Stimulated activated CD8-positive, alpha-beta memory T cell treated with anti-CD3 and anti-CD28 coated beads, Interleukin-12 subunit alpha, Interleukin-12 subunit beta, amount 100 ng/mL, for 24 hours (primary cell): ENCODE data around the gene LPO.

ENCODE experiments used
- DNase-seq: peaks from one replicate; pipeline ENCODE4 v3.0.0-alpha.2; 2020; ENCODE audit errors: extremely low read depth

The LPO gene

DNA sequence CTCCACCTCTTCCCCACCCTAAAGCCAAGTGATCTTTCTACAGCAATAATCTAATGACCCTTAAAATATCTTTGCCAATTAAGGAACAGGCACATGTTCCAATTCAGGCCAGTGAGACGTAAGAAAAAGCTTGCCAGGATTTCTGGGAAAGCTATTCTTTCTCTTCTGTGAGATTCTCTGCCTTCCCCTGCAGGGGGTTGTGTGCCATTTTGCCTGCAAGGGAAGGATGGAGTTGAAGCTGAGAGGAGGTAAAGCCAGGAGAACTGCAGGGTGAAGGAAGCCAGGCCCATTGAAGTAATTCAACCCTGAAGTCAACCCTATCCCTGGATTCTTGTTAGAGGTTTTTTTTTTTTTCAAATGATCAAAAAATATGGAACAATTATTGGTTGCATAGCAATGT, 9.0 kb upstream of the LPO start:
- no peak for DNase-seq

DNA sequence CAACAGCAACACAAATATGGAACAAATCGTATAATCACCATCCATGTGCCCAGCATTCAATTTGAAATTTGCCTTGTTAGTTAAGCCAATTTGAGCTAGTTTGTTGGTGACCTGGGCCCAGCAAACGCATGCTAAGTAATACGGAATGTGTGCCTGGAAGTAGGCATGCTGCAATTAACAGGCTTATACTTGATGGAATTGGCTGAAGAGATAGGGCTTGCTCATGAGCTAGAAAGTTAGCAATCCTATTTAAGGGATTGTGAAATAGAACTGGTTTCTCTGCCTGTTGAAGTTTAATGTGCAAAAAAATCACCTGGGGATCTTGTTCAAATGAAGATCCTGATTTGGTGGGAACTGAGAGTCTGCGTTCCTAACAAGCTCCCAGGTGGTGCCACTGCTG, 8.5 kb upstream of the LPO start:
- DNase-seq, result no peak

DNA sequence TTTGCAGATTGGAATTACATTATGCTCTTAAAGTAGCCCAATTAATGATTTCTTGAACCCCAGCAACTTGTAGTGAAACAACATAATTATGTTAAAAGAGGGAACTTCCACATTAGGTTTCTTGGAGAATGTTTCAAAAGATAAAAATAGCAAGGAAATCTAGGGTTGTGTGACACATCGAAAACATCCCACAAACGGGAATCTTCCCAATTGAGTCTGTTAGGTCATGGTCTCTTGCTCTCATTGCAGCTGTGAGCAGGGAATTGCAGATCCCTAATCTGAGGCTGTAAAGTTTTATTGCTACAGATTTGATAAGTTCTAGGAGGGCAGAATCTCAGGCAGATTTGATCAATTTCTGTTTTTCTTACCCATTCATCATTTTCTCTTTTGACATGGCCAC, 6.7 kb upstream of the LPO start:
- no peak for DNase-seq

DNA sequence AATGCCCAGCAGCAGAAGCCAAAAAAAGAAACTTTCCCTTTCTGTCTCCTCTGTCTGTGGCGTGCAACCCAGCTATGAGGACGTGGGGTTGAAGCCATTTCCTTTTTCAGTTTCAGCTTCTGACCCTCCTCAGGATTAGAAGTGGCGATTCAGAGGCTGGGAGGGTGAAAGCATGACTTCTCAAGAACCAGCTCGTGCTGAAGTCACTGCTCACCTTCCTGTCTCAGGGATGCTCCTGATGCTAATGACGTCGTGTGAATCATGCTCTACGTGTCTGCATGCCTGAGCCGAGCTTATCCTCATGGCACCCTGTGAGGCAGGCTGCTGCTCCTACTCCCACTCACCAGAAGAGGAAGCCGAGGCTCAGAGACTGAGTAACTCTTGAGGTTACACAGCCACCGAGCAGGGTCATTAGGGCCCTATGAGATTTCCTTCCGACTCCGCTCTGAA, 5.7 kb upstream of the LPO start:
- no peak for DNase-seq

DNA sequence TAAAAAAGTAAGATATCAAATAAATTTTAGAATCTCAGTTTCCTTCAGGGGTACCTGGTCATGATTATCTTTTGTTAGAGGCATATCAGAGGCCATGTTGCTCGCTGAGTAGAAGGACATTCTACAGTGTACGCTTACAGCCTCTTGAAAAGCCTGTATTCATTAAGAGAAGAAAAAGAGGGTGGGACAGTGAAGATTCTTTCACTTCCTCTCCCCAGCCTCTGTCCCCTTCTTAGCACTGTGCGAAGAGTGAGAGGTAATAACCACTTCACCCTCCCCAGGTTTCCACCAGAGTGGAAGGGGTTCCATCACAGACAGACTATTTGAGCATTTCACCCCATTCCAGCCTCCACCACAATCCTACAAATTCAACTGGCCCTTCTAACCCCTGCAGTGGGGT, 4.8 kb upstream of the LPO start:
- no peak for DNase-seq

DNA sequence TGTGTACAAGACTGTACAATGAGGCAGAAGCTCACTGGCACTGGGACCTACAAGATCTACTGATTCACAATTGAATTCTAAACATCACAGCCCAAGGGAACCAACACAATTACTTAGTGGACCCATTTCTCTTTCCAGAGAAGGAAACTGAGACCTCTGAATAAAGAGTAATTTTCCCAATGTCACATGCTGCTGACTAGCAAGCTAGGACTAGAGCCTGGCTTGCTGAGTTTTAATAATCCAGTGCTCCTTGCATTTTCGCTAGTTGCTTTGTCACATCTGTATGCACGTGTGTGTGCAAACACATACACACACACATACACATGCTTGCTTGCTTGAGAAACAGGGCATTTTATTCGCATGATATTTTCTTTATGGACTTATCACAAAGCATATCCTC, 3.9 kb upstream of the LPO start:
- no peak for DNase-seq

DNA sequence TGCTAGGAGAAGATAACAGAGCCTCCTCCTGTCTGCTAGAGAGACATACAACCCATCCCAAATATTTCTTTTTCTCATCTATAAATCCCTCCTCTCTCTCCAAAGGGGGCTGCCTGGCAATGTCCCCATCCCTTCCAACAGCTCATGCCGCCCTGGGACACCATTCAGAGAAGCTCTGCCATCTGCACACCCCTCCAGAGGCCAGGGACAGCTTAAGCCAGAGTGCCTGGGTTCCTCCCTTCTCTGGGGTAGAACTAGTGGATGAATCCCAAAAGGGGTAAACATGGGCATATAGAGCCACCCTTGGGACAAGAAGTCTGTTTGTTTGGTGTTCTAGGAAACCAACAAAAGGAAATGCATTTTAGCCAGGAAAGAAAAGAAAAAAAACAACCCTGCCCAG, 2.6 kb upstream of the LPO start:
- no peak for DNase-seq

DNA sequence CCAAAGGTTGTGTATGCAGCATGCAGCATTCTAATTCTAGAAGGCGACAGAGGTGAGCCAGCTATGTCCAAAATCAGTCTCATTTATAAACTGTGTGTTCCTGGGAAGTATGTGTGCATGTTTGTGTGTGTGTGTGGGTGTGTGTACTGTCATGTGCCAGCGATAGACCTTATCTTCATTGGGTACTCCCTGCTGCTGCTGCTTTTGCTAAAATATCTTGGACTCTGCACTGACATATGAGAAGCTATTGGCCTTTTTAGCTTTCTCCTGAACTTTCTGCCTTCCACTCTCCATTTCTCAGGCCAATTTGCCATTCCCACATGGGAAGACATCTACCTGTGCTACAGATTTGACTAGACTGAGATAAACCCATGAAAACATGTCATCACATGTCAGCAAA, 2.0 kb upstream of the LPO start:
- DNase-seq, result no peak

DNA sequence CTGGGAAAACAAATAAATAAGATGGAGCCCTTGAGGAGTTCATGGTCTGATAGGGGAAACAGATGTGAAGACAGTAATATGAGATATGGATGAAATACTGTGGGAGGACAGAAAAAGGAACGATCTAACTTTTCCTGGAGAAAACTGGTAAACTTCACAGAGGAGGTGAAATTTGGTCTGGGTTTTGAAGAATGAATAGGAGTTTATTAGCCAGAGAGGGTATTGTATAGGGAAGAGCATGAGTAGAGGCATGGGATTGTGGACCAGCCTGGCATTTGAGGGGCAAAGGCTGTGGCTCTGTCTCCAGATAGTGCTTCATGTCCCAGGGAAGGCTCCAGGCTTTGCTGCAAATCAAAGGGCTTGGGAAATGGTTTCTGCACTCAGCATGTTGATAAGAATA, 1.6 kb downstream of the LPO start:
- no peak for DNase-seq

DNA sequence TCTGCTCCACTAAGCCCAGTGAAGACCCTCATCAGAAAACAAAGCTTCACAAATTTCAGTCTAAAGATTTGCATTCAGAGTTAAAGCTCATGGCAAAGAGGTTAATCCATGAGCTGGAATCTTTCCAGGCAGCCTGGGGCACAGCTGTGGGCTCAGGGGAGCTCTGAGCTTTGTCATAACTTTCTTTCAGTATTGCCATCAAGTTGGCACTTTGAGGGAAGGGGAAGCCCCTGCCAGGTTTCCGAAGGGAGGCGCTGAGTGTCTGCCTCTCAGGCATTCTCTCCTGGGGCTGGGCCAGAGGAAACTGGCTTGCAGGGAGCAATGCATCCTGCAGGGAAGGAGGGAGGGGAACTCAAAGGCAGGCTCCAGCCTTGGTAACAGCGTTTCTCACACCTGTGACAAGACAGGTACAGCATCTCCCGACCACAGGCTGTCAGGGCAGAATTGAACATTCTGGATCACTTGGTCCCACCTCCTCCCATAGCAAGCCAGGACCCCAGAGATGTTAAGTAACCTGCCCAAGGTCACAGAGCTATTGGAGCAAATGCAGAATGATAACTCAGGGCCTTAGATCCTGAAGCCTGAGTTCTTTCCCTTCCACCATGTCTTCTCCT, 3.9 kb downstream of the LPO start:
- no peak for DNase-seq

DNA sequence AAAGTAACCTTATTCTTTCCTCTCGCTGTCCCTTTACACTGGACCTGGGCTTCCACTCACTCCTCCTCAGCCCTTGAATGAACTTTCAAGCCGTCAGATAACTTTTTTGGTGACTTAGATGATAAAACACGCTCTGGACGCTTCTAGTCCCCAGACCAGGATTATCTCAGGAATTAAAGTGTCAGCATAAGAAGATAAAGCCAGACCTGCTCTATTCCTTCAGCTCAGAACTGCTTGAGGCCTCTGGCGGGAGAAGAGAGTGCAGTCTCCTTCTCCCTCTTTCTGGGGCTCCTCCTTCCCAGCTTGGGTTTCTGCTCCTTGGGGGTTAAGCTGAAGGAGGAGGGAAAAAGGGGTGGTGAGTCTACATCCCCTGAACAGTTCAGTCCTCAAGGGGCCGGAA, 6.6 kb downstream of the LPO start:
- no peak for DNase-seq

DNA sequence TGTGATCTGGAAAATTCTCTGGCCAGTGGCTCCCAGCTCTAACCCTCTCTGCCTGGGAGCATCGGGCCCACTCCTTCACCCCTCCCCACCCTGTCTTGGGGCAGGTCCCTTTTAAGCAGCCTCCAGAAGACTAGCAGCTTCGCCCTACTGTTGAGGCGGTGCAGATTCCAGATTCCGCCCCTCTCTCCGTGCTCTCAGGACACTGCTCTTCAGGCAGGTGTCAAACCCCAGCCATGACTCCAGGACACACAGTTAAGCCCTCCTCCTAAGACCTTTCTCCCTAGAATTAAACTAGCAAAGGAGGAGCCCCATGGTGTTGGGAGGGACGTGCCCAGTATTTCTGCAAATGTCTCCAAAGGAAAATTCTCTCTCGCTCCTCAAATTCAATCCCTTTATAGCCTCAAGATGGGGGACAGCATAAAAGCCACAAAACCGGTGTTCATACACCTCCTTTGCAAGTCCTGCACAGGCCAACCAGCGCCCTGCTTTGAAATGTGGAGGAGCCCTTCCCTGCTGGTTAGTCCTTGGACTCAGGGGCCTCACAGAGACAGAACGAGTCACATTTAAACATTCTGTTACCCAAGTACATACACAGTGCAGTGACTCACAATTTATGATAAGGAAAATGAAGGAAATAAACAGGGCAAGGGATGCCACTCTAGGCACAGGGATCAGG, 7.2 kb downstream of the LPO start:
- no peak for DNase-seq

DNA sequence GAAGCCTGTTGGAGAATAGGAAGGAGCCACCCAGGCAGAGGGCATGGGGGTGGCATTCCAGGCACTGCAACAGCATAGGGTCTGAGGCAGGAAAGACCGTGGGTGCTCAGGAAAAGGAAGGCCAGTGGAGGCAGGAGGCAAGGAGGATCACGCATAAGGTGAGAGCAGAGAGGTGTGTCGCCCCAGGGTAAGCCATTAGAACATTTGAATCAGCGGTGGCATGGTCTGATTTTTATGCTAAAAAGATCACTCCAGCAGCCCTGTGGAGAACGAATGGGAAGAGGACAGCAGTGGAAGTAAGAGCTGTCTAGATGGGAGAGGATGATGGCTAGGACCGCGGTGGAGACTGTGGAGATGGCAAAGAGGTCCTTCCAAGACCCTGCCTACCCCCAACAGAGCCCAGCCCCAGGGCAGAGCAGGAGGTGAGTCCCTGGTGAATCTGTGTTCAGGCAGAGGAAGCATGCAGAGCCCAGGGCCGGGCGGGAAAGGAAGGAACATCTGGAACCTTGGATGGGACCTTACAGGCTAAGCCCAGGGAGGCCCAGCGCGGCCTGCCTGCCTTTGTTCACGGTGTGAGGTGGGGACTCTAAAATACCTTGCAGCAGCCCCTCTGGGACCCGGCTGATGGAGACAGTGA, 7.8 kb downstream of the LPO start:
- no peak for DNase-seq

DNA sequence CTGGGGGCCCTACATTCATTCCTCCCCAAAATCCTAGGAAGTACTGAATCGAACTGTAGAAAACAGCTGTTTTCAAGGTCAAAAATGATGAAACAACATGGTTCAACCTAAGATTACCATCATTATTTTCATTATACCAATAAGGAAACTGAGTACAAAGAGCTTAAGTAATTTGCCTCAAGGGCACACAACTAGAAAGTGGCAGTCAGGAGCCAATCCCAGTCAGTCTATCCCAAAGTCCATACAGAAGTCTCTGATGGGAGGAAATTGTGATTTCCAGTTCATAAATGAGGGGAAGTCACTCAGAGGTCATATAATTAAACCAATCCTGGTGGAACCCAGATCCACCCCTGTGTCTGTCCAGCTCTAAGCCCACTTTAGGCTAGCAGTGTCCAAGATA, 8.4 kb downstream of the LPO start:
- DNase-seq, result no peak

DNA sequence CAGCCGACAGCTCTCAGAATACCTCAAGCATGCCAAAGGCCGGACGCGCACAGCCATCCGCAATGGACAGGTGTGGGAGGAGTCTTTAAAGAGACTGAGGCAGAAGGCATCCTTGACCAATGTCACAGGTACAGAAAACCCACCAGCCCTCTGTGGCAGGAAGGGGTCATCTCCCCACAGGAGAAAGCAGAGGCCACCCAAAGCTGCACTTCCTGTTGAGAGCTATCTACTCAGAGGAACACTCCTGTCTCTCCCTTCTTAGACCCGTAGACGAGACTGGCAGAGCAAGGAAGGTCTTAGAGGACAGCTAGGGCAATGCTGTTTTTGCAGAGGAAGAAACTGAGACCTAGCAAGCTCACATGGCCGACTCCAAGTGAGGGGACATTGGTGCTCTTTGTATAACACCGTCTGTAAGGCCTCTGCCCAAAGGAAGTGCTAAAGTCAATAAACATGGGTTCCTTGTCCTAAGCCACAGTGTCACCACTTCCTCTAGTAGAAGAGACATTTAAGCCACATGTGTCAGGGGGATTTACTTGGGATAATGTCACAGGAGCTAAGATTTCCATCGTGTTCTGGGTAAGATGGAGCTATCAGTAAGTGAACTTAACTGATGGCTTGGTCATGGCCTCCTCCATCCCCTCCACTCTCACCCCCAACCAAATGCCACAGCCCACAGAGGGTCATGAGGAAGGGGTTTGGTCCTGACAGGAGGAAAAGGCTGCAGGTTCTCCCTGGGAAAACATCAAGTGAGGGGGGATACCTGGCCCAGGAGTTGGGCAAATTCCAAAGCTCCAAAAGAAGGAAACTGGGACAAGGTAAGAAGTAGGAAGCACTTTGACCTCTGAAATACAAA, 9.4 kb downstream of the LPO start:
- no peak for DNase-seq

DNA sequence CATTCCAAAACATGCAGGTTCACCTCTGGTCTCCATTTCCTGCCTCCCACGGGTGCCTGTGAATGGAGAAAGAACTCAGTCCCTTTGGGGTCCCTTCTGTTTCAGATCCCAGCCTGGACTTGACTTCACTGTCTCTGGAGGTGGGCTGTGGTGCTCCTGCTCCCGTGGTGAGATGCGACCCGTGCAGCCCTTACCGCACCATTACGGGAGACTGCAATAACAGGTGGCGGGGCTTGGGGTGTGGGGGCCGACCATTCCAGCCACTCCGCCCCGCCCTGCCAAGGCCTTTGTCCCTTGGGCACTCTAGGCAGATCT, 10.5 kb downstream of the LPO start:
- DNase-seq, result no peak

DNA sequence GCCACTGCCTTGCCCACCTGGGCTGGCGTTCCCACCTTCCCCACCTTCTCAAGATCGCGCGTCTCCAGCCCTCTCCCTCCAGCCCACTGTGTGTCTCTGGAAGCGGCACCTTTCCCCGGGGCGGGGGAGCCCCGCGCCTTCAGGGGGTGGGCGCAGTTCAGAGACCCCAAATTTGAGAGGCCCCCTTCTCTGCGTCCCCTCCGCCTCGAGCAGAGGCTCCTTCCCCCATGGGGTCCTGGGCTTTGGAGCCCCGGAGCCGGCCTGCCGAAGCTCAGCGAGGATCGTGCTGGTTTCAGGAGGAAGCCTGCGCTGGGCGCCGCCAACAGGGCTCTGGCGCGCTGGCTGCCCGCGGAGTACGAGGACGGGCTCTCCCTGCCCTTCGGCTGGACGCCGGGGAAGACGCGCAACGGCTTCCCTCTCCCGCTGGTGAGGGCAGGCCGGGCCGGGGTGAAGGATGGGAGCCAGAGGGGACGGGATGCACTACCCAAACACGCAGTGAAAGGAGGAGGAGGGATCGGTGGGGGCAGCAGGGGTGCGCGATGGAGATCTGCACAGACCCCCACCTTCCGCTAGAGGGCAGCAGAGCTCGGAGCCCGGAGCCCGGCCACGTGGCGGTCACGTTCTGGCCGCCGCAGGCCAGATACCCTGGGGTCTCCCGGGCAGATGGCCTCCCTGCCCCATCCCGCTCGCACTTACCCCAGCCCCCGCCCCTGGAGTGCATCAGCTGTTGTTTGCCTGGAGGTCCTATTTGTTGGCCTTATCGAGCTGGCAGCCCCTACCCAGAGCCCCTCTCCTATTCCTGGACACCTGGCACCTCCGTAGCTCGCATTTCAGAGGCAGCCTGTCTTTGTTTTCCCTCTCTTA, 11.1 kb downstream of the LPO start:
- DNase-seq, result peak; percentile 28

DNA sequence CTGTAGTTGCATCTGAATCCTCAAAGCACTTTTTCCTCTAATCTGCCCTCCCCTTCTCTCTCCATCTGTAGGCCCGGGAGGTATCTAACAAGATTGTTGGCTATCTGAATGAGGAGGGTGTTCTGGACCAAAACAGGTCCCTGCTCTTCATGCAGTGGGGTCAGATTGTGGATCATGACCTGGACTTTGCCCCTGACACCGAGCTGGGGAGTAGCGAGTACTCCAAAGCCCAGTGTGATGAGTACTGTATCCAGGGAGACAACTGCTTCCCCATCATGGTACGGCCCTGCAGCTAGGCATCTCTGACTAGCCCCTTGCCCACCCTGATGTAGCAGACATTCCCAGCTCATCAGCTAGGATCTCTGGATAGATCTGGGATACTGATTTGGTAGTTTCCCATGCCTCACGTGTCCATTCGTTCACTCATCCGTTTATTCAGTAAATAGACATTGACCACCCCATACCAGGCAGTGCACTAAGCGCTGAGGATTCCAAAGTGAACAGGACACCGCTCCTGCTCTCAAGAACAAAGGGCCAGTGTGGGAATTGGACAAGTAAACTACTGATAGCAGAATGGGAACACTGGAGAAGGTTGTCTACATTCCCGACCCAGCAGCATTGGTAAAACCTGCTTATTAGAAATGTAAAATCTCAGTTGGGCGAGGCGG, 12.1 kb downstream of the LPO start:
- DNase-seq, result no peak

DNA sequence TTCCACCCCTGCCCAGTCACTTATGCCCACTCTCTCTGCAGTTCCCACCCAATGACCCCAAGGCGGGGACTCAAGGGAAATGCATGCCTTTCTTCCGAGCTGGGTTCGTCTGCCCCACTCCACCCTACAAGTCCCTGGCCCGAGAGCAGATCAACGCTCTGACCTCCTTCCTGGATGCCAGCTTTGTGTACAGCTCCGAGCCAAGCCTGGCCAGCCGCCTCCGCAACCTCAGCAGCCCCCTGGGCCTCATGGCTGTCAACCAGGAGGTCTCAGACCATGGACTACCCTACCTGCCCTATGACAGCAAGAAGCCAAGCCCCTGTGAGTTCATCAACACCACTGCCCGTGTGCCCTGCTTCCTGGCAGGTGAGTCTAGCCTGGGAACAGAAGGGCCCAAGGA, 13.8 kb downstream of the LPO start:
- no peak for DNase-seq

DNA sequence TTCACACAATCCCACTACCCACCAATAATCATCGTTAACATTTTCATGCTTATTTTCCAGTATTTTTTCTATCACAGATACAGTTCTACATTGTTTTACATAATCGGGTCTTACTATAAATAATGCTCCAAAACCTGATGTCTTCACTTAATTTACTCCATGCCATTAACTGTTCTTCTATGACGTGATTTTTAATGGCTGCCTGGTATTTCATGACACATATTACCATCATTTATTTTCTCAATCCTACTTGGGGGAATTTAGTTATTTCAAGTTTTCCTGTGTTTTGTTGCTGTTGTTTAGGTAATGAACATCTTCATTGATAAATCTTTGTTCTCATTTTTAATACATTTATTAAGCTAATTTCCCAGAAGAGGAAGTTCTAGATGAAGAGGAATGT, 14.7 kb downstream of the LPO start:
- no peak for DNase-seq

DNA sequence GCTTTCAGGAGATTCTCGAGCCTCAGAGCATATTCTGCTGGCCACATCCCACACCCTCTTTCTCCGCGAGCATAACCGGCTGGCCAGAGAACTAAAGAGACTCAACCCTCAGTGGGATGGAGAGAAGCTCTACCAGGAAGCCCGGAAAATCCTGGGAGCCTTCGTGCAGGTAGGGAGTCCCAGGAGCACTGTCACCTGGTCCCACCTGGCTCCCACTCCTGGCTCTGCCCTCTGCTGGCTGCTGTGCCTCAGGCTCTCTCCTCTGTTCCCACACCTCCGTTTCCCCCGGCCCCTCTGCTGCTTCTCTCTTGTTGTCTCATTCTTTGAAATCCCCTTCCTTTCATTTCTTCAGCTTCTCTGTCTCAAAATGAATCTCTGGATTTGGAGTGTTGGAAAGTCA, 16.4 kb downstream of the LPO start:
- DNase-seq, result no peak
